Stimulated activated CD4-positive, alpha-beta T cell treated with anti-CD3 and anti-CD28 coated beads, Interleukin-15, amount 100 ng/mL, for 48 hours (primary cell): Measurements from ENCODE around the gene RAP2A.

ENCODE experiments used
- DNase-seq, 2 donors: peaks; one replicate each; pipeline ENCODE4 v3.0.0-alpha.2; 2020; ENCODE audit warnings: low read depth in 2 of 2

The RAP2A gene

GRCh38 chr13:97495678-97496077, 61.7 kb downstream of the RAP2A start:
- DNase-seq, result no peak

- DNase-seq, result no peak
Observed at GRCh38 chr13:97496511-97496910, 62.5 kb downstream of the RAP2A start.

GRCh38 chr13:97497400-97497799, 63.4 kb downstream of the RAP2A start:
- no peak for DNase-seq

DNA sequence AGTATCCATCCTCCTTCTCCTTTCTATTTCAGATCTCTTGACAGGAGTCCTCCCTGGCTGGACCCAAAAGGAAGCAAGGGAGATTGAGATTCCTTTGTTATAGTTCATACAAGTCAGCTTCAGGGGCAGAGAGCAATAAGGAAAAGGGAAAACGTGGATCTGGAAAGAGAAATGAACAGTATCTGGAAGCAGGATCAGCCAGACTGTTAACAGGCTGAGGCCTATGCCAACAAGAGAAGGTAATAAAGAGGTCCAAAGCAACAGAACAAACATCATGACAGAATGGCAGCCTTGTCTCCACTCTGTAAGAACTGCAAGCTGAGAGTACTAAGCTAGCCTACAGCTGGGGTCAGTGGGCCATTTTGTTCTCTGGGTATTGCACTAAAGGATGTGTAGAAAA, 64.5 kb downstream of the RAP2A start:
- no peak for DNase-seq

DNA sequence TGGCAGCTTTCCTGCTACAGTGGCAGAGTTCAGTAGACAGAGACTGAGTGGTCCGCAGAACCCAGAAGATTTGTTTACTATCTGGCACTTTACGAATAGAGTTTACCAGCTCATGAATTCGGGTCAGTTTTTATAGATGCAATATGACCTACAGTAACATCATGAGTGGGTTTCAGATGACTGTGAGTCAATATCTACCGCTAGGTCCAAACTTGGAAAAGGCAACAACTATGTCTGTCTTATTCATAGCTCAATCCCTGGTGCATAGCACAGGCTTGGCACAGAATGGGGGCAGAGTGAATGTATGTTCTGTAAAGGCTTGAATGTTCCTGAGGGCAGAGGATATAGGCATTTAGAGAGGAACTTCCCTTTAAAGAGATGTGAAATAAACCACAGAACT, 65.2 kb downstream of the RAP2A start:
- DNase-seq, result no peak

DNA sequence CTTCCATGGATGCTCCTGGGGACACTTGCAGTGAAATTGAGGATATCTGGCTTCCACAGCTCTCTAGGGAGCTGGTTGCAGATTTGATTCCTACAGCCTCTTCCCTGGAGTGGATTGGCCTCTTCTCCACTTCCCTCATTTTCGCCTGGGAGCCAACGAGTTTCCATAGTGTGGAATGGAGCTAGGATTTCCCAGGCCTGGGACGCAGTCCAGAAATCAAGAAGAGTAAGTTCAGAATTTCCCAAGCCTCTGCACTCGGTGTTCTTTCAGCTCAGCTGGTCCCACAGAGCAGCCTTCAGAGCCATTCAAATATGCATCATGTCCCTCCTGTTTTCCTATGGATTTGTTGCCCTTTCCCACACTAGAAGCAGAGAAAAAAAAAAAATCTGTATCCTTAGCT, 68.2 kb downstream of the RAP2A start:
- DNase-seq, result no peak

- DNase-seq, result no peak
Observed at GRCh38 chr13:97502706-97503105, 68.7 kb downstream of the RAP2A start.

- no peak for DNase-seq
Observed at GRCh38 chr13:97505017-97505416, 71.0 kb downstream of the RAP2A start.

DNA sequence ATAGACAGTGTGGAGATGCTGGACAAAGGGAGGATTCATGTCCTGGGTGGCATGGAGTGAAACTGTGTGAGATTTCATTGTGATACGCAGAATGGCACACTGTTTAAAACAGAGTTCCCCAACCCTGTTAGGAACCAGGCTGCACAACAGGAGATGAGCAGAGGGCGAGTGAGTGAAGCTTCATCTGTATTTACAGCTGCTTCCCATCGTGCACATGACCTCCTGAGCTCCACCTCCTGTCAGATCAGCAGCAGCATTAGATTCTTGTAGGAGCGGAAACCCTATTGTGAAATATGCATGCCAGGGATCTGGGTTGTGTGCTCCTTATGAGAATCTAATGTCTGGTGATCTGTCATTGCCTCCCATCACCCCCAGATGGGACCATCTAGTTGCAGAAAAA, 72.5 kb downstream of the RAP2A start:
- DNase-seq, result no peak

DNA sequence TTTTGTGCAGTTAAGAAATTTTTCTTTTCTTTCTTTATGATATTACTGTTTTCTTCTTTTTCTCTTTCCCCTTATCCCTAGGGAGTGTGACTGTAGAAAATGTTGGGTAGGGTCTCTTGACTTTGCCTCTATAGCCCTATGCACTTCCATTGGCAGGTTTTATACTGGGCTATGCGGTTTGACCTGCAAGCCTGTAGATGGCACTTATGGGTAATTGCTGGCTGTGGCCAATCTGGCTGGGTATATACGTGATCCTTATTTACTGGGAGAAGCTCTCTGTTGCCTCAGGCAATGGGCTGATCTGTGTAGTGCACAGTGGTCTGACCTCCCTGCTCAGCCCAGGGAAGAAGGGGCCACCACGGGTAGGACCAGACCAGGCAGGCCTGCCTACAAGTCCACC, 78.8 kb downstream of the RAP2A start:
- DNase-seq, result no peak

- DNase-seq, result no peak
Observed at GRCh38 chr13:97515643-97516042, 81.7 kb downstream of the RAP2A start.

DNA sequence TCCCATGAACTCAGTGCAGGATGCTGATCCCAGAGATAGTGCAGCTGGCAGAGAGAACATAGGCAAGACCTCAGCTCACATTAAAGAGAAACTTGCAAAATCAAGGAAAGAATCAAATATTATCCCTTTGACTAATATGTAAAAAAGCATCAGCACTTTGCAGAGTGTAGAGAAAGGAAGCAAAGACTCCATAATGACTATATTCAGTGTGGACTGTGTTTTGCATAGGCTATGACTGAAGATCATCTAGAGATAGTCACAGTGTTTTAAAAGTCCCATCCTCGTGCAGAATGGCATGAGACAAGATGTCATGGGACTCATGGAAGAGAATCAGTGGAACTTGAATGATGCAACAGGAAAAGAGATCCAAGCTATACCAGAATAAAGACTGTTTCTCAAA, 84.0 kb downstream of the RAP2A start:
- DNase-seq, result no peak
